ENCODE results near the gene HOXB8.

Gene HOXB8

DNA sequence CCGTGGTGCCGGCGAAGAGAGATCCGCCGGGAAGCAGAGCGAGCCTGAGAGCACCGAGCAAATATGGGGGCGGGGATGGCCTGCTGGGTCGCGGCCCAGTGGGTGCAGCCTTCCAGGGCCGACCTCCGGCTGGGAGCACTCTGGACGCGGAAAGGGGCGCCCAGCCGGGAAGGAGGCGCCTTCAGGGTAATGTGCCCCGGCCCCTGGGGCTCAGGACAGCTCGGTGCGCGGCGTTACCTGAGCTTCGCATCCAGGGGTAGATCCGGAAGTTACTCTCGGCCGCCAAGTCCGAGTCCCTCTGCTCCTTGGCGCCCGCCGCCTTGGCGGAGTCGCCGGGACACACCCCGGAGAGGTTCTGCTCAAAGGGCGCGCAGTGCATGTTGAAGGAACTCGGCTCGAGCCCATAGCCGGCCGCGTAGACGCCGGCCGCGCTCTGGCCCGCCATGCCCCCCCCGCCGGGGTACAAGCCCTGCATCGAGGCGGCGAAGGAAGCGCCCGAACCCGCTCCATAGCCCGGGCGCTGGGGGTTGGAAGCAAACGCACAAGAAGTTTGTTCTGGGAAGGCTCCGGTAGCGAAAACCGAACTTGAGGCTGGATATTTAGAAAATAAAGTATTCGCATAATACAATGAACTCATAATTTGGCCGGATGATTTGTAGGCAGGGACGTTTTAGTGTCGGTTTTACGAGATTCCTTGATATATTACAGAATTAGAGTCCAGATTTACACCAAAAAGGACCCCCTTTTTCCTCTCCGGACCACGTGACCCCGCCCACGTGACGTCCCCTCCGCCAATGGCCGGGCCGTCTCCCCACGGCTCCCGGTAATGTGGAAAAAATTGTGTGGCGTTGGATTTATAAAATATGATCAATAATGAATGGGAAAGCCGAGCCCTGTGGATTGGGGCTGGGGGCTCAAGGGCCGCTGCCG, 4.5 kb downstream of the HOXB8 start, which contains the start of gene HOXB7:
TSS of gene HOXB7 (minus strand) at position 736 of the 930 bp plus-strand sequence. CDS start at position 637, 99 bp downstream.
- peak; percentile 72 for DNase-seq (ENCODE audit: low read depth, low spot score)

DNA sequence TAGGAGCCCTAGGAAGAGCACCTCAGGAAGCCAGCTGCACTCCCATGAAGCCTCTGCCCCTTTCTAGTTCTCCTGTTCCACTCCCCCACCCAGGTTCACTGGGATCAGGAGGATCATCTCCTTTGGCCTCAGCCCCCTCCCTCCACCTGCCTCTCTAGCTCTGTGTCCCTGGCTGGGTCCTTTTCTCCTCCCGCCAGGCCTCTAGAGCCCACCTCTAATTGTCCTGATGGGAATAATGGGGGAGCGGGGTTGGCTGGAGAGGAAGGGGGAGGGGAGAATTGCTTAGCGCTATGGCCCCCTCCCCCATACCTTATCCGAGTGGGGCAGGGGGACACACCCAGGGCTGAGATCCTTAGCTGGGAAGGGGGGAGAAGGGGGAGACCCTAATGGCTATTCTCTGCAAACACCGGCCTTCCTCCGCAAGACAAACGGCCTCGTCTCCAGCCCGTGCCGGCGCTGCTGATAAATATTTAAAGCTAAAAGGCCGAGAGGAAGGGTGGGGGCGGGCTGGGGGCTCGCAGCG, 5.3 kb downstream of the HOXB8 start:
- DNase-seq (ENCODE audit: low read depth, low spot score), result no peak

DNA sequence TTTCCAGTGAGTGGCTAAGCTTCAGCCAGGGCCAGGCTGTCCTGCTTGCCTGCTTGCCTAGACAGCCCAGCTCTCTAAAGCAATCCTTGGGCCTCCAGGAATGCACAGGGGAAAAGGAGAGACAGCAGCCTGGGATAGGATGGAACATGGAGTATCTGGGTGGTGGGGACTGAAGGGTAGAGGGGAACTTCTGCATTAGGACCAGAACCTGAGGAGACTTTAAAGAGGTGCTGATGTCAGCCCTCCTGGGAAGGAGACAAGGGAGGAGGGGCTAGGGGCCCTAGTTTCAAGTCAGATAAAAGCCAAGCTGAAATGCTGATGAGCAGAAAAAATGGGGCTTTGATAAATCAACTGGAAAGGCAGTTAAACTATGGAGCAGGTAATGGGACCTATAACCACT, 6.1 kb downstream of the HOXB8 start:
- peak; percentile 55 for DNase-seq (ENCODE audit: low read depth, low spot score)

DNA sequence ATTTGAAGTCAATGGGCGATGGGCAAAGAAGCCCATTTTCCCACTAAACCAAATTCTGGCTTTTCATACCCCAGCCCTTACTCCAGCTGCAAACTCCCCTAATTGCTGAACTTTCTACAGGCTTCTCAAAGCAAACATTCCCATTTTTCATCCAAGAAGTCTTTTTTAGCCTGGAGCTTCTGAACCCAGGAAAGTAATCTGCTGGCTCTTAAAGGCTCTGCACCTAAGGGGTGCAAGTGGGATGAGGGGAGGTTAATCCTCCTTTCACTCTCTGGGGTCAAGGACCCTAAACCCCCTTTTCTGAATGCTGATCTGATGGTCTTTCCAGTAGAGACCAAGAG, 6.6 kb downstream of the HOXB8 start:
- no peak for DNase-seq (ENCODE audit: low read depth, low spot score)

DNA sequence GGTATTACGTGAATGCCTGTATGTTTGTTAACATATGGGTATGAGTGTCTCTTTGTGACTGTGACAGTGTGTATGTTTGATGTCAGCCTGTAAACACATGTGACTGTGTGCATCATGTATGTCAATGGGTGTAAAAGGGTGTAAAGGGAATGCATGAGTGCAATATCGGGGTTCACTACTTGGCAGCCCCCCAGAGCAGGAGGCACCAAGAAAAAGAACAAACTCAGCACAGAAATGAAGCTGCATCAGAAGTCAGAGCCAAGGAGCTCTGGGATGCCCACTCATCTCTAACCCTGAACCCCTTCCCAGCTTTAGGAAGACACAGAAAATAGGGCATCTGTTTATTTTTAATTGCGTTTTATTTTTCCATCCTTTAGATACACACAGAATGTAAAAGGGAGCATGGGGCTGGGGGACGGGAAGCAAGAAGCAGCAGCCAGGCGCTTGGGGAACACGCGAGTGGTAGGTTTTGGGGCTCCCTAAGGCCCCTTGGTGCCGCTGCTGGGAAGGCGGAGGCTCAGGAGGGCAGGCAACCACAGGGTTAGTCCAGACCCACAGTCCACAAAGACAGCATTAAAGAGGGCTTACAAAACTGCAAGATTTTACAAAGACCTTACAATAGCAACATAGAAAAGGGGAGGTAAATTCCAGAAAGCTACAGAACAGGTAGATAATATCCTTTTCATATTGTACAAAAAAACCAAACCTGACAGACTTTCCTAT, 8.0 kb downstream of the HOXB8 start:
- no peak for DNase-seq (ENCODE audit: low read depth, low spot score)

DNA sequence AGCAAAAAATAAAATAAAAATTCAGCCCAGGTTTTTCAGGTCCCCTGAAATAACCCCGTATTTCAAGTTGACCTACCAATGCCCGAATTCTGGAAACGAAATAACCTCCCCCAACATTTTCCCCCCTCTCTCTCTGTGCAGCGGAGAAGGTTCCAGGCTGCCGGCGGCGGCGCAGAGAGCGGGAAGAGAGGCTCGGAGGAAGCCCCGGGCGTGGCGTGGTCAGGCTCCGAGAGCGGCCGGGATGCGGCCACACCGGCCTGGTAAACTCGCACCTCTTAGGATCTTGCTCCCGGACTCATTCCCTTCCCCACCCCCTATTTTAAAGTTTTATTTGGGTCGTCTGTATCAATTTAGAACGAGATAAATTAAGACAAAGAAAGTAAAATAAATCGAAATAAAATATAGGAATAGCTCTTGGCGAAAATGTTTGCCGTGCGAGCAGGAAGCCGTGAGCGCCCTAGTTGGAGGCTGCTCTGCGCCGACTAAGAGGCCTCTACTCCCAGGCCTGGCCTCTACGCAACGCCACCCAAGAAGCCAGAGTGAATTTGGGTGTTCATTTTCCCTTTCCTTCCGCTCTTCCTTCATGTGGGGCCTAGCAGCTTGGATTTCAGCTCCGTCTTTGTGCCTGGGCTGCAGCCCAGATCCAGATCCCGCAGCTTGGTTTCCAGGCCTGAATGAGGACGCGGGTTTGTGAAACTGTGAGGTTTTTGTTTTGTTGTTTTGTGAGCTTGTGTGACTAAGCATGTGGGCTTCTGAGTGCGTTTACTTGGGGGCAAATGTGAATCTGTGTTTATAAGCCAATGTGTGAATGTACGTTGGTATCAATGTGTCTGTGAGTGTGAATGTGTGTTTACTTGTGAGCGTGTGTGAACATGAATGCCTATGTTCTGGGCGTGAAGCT, 8.9 kb downstream of the HOXB8 start:
- peak; percentile 68 for DNase-seq (ENCODE audit: low read depth, low spot score)

DNA sequence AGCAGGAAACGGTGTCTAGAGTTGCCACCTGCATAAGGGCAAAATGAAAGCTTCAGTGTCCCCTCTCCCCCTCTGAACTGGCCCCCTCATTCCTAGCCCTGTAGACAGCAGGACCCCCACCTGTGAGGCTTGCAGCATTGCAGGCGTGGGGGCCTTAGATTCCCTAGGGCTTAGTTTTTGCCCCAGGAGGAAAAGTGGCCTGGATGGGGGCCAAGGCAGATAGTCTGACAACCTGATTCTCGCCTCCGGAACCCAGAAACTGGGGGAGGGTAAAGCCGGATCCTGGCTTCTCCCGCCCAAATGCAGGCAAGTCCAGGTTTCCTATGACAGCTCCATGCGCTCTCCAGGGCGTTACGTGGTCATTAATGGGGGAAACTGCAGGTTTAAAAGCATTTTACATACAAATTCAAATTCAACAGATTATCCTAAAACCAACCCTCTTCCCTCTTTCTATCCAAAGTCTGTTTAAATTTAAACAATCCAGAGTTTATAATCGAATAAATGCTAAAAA, 9.6 kb downstream of the HOXB8 start:
- DNase-seq (ENCODE audit: low read depth, low spot score), result no peak

DNA sequence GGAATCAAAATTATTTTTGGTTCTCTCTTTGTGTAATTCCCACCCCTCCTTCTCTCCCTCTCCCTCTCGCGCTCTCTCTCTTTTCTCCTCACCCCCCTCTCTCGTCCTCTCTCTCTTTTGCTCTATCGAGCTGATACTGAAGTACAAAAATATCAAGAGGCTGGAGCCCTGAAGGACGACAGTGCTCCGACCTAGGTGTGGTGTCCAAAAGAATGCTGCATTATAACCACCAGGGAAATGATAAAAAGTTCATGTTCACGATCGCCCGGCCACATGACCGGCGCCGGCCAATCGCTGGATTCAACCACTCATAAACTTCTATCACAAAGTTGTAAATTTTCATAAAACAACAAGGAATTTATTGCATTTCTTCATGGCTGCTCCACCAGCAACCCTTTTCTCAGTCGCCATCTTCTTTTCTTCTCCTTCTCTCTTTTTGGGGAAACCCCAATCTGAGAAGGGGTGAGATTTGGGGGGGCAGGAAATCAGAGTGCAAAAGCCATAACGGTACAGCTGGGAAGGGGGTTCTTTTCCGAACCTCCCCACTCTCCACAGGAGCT, 10.2 kb downstream of the HOXB8 start, which contains the start of gene HOXB6:
TSS of gene HOXB6 (minus strand) at position 217 of the 560 bp plus-strand sequence. CDS start 6,836 bp downstream, outside the sequence.
- no peak for DNase-seq (ENCODE audit: low read depth, low spot score)

DNA sequence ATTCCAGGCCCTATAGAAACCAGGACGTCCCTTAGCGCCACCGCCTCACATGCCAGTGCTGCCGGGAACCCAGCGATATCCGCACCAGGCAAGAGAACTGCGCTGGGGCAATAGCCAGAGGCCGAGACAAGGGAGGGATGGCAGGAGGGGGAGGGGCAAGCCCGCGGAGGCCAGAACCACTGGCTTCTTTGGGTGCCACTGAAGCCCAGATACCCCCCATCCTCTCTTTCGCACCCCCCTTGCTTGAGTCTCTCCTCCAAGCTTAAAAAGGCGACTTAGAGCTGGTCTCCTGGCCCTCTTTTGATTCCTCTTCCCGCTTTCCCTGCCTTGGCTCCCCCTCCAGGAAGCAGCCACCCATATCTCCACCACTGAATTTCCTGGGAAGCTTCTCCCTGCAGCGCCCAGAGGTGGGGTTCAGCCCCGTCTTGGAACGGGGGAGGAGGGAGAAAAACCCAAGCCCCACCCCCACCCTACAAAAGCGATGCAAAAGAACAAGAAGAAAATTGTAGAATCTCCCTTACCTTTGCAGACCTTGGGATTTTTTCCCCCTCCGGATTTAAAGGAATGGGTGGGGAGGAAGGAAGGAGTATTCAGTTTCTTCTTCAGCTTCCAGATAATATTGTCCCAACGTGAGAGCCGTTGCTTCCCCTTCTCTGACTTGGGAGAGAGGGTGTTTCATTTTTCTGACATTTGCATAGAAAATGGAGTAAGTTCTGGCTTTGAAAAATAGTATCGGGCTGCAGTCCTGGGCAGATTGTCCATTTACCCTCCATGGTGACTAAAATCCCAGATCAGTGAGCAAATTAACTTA, 10.9 kb downstream of the HOXB8 start:
- peak; percentile 72 for DNase-seq (ENCODE audit: low read depth, low spot score)

DNA sequence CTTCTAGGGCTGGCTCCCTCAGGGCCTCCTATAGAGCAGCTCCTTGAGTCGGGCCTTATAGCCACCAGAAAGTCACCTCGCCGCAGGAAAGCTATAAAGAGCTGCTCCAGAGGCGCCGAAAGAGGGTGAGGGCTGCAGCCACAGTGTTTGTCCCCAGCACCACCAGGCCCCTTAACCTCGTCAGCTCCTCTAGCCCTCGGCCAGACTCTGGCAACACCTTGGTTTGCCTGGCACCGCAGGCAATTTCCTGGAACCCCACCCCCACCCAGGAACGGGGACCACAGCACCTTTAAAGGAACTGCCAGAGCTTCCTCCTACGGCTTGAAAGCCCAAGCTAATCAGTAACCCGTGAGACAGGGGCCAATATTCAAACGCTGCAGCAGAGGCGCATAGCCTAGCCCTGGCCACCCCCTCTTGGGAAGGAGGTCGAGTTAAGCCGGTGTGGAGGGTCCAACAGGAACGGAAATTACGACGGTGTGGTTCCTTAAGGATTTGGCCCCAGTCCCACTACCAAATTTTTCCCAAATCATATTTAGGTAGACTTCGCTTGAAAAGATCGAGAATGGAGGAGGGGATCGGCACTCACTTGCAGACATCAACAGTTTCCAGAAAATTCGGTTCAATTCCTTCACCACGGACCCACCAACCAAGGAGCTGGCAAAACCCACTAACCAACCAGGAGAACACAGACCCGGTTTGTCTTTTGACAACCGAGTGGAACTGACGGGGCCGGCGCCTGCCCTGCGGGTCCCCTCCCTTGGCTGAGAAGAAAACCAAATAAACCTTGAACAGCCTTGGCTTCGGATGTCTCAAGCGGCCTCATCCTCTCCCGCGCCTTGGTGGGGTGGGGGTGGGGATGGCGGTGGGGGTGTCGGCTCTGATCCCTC, 13.3 kb downstream of the HOXB8 start:
- peak; percentile 68 for DNase-seq (ENCODE audit: low read depth, low spot score)

DNA sequence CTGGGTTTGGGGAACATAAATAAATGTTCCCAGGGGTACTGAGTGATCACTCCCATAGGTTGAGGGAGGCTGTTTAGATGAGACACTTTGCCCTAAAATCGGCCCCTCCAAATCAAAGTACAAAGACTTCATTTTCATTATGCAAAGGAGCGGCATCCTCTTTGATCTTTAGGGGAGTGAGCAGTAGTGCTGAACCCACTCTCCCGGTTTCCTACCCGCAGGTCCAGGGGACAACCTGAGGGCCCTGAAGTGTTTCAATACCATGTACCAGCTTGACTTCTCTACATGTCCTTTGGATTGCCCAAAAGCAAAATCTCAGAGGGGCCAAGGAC, 13.9 kb downstream of the HOXB8 start:
- no peak for DNase-seq (ENCODE audit: low read depth, low spot score)

DNA sequence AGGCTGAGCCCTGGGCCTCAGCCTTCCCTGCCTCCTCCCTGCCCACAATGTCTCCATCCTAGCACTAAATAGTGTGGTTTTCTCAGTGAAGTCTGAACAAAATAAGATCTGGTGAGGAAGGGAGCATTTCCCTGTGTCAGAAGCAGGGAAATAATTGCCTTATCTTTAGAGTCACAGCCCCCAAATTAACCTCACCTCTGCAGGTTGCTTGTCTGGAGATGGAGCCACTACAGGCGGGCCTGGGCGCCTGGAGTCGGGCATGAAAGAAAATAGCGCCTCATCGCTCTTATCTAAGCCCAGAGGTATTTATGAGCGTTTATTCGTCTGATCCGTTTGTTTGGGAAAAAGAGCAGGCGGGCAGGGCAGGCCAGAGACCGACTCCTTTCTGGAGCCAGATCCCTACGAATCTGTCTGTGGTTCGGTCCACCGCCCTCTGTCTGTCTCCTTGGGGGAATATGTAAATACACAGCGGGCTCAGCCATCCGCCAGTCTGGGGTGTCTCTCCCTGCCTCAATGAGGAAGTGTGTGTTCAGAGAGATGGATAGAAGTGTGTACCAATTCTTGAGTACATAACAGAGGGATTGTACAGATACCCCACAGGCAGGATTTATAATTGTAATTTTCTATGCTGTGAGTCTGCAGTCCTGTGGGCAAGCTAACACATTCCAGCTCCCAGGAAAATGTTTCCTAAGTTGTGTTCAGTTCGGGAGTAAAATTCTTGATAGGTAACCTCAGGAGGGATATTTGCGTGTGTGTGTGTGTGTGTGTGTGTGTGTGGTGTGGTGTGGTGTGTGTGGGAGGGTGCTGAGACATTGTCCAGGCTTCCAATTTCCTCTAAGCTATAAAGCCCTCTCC, 14.6 kb downstream of the HOXB8 start:
- DNase-seq (ENCODE audit: low read depth, low spot score), result peak; percentile 86

DNA sequence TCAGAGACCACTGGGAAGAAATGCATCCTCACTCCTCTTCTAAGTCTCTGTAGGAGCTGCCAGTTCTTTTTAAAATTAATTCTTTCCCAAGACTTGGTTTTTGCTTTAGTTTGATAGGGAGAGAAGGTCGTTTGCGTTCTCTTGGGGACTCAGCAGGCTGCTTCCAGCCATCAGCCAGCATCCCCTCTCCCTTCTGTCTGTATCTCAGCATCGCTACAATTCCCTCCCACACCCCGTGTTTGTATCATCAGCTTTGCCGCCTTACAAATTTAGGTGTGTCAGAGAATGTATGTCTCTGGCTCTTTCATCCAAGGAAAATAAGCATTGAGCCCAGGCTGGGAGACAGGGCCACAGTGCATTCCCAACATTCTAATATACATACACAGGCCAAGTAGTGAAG, 15.7 kb downstream of the HOXB8 start:
- no peak for DNase-seq (ENCODE audit: low read depth, low spot score)

DNA sequence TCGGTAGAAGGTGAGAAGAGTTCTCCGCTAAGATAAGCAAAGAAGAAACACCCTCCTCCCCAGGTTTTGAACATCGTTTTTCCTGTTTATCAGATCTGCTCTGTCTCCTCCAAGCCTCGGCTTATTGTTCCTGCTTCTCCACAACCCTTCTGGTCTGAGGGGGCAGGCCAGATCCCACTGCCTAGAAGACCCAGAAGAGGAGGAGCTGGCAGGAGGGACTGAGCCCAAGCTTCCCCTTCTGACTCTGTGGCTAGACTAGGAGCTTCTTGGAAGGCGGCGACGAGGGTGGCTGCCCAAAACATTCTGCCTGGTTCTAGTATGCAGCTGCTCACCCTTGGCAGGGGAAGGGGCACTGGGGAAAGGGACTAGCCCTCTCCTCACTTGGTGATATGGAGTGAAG, 16.4 kb downstream of the HOXB8 start:
- no peak for DNase-seq (ENCODE audit: low read depth, low spot score)

DNA sequence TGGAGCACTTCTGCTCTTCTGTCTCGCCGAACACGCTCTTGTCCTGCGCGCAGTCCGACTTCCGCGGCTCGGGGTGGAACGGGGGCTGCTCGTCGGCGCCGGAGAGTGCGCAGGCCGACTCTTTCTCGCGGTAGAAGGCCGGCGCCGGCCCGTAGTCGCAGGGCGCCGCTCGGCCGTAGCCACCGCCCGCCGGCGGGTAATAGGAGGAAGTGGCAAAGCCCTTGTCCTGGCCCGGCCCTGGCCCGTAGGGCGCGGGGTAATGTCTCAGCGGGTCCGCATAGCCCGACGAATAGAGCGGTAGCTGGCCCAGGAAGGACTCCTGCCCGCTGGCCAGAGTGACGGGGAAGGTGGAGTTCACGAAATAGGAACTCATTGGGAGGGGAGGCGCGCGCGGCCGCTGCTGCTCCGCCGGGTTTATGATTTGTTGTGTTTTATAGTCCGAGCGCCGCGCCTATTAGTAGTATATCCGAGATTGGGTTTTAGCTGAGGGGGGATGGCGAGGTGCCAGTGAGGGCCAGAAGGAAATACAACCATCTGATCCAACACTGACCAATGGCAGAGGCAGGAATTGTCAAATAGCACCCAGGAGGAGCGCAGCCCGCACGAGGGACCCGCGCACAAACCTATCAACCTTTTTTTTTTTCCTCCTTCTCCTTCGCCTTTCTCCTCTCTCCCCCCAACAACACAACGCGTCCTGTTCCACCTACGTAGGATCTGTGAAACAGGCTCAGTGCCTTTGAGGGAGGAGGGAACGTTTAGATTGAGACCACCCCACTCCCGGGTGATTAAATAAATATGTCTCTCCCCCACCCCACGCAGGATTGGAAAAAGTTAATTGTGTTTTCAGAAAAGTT, 17.1 kb downstream of the HOXB8 start:
- peak; percentile 67 for DNase-seq (ENCODE audit: low read depth, low spot score)

DNA sequence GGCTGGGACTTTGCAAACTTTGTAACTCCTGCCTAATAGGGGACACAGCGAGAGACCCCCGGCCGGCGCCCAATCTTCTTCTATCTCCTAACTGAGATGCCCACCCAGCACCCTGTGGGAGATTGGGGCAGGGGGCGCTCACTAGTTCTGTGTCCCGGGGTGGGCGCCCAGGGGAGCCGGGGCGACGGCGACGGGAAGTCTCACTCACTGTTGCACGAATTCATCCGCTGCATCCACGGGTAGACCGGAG, 17.6 kb downstream of the HOXB8 start:
- DNase-seq (ENCODE audit: low read depth, low spot score), result no peak

DNA sequence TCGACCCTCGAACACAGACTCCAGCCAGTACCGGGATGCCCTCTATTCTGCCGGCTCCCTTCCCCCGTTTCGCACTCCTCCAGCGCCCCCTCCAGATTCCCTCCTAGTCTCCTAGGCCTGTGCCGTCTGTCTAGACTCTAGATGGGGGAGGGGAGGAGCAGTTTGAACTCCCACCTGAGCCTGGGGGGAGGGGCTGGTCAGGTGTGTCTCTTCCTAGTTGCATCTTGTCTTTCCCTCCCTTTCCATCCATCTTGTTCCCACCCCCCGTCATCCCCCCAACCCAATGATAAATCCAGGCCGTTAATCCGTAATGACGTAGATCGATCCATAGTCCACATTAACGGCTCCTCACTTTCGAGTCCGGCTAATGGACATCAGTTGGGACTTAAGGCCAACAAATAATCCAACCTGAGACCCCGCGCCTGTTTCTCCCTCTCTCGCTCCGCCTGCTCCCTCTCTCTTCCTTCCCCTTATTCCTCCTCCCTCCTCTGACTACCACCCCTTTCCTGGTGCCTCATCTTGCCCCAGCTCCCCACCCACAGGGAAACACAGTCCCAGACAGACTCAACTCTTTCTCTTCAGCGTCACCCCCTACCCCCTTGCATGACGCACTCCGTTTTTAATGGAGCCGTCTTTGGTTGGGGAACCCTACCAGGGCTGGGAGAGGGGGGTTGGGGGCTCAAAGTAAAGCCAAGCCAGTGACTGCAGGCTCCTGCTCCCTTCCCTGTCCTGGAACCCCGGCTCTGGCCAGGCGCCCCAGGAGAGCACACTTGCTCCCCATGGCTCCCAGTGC, 18.2 kb downstream of the HOXB8 start:
- no peak for DNase-seq (ENCODE audit: low read depth, low spot score)

Data from ELF-1 (cell line).